ENCODE data around the gene SPATA31D4. TPM values are rescaled to one million over a fixed set of nuclear protein-coding genes. Genes with fewer than 3 reads are reported as not detected.

SPATA31D4 gene
- total RNA-seq, 2 experiments from 2014 or later, result not detected

DNA sequence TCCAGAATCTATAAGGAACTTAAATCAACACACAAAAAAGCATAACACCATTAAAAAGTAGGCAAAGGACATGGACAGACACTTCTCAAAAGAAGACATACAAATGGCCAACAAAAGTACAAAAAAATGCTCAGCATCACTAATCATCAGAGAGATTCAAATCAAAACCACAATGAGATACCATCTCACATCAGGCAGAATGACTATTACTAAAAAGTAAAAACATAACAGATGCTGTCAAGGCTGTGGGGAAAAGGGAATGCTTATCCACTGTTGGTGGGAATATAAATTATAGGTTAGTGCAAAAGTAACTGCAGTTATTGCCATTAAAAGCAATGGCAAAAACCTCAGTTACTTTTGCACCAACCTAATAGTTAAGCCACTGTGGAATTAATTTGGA is 32.2 kb upstream of the SPATA31D4 start:
- no TSS peak for BruUV-seq (replicated peaks)
- CTCF ChIA-PET (ENCODE audit: unreplicated experiment), result no interaction called here
- H4K20me1 ChIP-seq (ENCODE audit: insufficient read depth, low read length), result no peaks in the 10 kb centered on the region

DNA sequence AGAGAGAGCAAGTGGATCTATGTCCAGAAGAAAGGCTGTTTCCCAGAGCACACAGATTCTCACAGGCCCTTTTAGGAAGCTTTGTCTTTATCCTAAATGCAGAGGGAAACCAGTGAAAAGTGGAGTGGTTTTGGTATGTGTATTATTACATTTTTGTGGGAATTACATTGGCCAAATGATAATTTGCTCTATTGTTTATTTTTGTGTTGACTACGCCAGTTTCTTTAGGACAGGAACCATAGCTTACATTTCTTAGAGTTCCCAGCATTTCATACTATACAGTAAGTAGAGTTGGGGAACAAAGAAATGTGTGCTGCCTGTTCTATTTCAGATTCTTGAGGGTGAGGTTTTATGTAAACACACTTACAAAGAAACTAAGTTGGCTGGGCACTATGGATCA is 29.4 kb upstream of the SPATA31D4 start:
- Histone ChIP-seq H2AFZ (ENCODE audit: low read length) (no peak overlapping the region), H3K4me2 (ENCODE audit: low read length) (no peak overlapping the region), H3K36me3 (ENCODE audit: insufficient read depth, low read length) (no peaks in the 10 kb centered on the region), H3K9me3 (ENCODE audit: low read length) (no peaks in the 10 kb centered on the region), H4K20me1 (ENCODE audit: insufficient read depth, low read length) (no peaks in the 10 kb centered on the region), H3K4me1 (ENCODE audit: insufficient read depth, low read length, poor library complexity, severe bottlenecking) (no peaks in the 10 kb centered on the region), H3K27ac (ENCODE audit: low read depth, low read length, poor library complexity, severe bottlenecking) (no peak overlapping the region), H3K4me3 (ENCODE audit: low read depth, low read length, poor library complexity, severe bottlenecking) (no peak overlapping the region), H3K9me2 (ENCODE audit: insufficient read depth, low read length) (no peaks in the 10 kb centered on the region), H3K79me2 (ENCODE audit: insufficient read depth, low read depth, low read length) (no peaks in the 10 kb centered on the region)
- DNase-seq (ENCODE audit: low spot score), result no peak
- no TSS peak for BruUV-seq (replicated peaks)
- TF ChIP-seq EZH2phosphoT487 (IDR thresholded peaks at IDR 0.05; ENCODE audit: borderline replicate concordance, low read depth, low read length), result no peak
- TF ChIP-seq, protein P1, sequence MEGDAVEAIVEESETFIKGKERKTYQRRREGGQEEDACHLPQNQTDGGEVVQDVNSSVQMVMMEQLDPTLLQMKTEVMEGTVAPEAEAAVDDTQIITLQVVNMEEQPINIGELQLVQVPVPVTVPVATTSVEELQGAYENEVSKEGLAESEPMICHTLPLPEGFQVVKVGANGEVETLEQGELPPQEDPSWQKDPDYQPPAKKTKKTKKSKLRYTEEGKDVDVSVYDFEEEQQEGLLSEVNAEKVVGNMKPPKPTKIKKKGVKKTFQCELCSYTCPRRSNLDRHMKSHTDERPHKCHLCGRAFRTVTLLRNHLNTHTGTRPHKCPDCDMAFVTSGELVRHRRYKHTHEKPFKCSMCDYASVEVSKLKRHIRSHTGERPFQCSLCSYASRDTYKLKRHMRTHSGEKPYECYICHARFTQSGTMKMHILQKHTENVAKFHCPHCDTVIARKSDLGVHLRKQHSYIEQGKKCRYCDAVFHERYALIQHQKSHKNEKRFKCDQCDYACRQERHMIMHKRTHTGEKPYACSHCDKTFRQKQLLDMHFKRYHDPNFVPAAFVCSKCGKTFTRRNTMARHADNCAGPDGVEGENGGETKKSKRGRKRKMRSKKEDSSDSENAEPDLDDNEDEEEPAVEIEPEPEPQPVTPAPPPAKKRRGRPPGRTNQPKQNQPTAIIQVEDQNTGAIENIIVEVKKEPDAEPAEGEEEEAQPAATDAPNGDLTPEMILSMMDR (conservative IDR thresholded peaks at IDR 0.05; ENCODE audit: low read length), result no peak
- CTCF ChIA-PET (ENCODE audit: unreplicated experiment), result no interaction called here
- intact Hi-C loops (cut with micrococcal nuclease; ENCODE audit: unreplicated experiment), result loop anchor here (1.0 kb wide), 1 partner anchor 12 kb away; no protein-coding TSS in a partner anchor
- POLR2A ChIA-PET, result interaction anchor here (0.6 kb wide), 1 partner anchor 8 kb away, joined by 5 read pairs; no protein-coding TSS in a partner anchor

More for the DNA sequence above, 32.2 kb upstream of the SPATA31D4 start:
- Histone ChIP-seq H3K4me2 (ENCODE audit: low read length) (no peak overlapping the region), H3K9me2 (ENCODE audit: insufficient read depth, low read length) (no peaks in the 10 kb centered on the region), H3K36me3 (ENCODE audit: insufficient read depth, low read length) (no peaks in the 10 kb centered on the region), H3K9me3 (ENCODE audit: low read length) (no peaks in the 10 kb centered on the region), H3K79me2 (ENCODE audit: insufficient read depth, low read depth, low read length) (no peaks in the 10 kb centered on the region), H3K27ac (ENCODE audit: low read depth, low read length, poor library complexity, severe bottlenecking) (no peak overlapping the region), H2AFZ (ENCODE audit: low read length) (no peak overlapping the region), H3K4me3 (ENCODE audit: low read depth, low read length, poor library complexity, severe bottlenecking) (no peak overlapping the region), H3K4me1 (ENCODE audit: insufficient read depth, low read length, poor library complexity, severe bottlenecking) (no peaks in the 10 kb centered on the region)
- intact Hi-C loops (cut with micrococcal nuclease; ENCODE audit: unreplicated experiment), result no loop called here
- no peak for DNase-seq (ENCODE audit: low spot score)
- no peak for TF ChIP-seq EZH2phosphoT487 (IDR thresholded peaks at IDR 0.05; ENCODE audit: borderline replicate concordance, low read depth, low read length)
- TF ChIP-seq, protein P1 (conservative IDR thresholded peaks at IDR 0.05; ENCODE audit: low read length), result no peak
- POLR2A ChIA-PET, result interaction anchor here (1.1 kb wide), 1 partner anchor 222 kb away, joined by 3 read pairs; no protein-coding TSS in a partner anchor

DNA sequence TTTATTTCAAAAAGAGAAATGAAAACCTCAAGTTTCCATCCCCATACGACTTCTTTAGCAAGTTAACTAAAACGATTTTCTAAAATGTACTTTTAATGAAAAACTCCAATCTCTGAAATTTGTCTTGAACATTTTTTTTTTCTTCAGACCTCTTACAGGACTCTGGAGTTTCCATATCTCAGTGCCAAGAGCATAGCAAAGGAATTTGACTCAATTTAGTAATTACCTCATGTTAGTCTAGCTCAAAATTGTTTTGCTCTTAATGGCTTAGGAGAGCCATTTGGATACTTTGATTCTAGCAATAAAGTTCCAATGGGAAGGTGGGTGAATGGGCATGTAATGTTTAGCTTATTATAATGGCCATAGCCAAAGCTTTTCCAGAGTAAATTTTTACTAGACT is 26.0 kb upstream of the SPATA31D4 start:
- BruUV-seq (replicated peaks), result no TSS peak
- no peaks in the 10 kb centered on the region for H4K20me1 ChIP-seq (ENCODE audit: insufficient read depth, low read length)
- no peak overlapping the region for H3K4me2 ChIP-seq (ENCODE audit: low read length)
- no peaks in the 10 kb centered on the region for H3K79me2 ChIP-seq (ENCODE audit: insufficient read depth, low read depth, low read length)
- H2AFZ ChIP-seq (ENCODE audit: low read length), result no peak overlapping the region
- ChIA-PET CTCF (ENCODE audit: unreplicated experiment) (no interaction called here), POLR2A (no interaction called here)
- no peaks in the 10 kb centered on the region for H3K36me3 ChIP-seq (ENCODE audit: insufficient read depth, low read length)
- no peaks in the 10 kb centered on the region for H3K9me2 ChIP-seq (ENCODE audit: insufficient read depth, low read length)
- no peaks in the 10 kb centered on the region for H3K9me3 ChIP-seq (ENCODE audit: low read length)
- no peaks in the 10 kb centered on the region for H3K4me1 ChIP-seq (ENCODE audit: insufficient read depth, low read length, poor library complexity, severe bottlenecking)
- no peak for TF ChIP-seq EZH2phosphoT487 (IDR thresholded peaks at IDR 0.05; ENCODE audit: borderline replicate concordance, low read depth, low read length)
- TF ChIP-seq, protein P1 (conservative IDR thresholded peaks at IDR 0.05; ENCODE audit: low read length), result no peak
- intact Hi-C loops (cut with micrococcal nuclease; ENCODE audit: unreplicated experiment), result no loop called here
- no peak overlapping the region for H3K4me3 ChIP-seq (ENCODE audit: low read depth, low read length, poor library complexity, severe bottlenecking)
- no peak for DNase-seq (ENCODE audit: low spot score)
- no peak overlapping the region for H3K27ac ChIP-seq (ENCODE audit: low read depth, low read length, poor library complexity, severe bottlenecking)
